ENCODE results near the gene PLD4.
"Not testable (repeated sequence)": the region's sequence is repeated elsewhere in the genome, so short reads cannot be mapped to it uniquely, and the experiment has no call there.

The PLD4 gene, protein sequence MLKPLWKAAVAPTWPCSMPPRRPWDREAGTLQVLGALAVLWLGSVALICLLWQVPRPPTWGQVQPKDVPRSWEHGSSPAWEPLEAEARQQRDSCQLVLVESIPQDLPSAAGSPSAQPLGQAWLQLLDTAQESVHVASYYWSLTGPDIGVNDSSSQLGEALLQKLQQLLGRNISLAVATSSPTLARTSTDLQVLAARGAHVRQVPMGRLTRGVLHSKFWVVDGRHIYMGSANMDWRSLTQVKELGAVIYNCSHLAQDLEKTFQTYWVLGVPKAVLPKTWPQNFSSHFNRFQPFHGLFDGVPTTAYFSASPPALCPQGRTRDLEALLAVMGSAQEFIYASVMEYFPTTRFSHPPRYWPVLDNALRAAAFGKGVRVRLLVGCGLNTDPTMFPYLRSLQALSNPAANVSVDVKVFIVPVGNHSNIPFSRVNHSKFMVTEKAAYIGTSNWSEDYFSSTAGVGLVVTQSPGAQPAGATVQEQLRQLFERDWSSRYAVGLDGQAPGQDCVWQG

DNA sequence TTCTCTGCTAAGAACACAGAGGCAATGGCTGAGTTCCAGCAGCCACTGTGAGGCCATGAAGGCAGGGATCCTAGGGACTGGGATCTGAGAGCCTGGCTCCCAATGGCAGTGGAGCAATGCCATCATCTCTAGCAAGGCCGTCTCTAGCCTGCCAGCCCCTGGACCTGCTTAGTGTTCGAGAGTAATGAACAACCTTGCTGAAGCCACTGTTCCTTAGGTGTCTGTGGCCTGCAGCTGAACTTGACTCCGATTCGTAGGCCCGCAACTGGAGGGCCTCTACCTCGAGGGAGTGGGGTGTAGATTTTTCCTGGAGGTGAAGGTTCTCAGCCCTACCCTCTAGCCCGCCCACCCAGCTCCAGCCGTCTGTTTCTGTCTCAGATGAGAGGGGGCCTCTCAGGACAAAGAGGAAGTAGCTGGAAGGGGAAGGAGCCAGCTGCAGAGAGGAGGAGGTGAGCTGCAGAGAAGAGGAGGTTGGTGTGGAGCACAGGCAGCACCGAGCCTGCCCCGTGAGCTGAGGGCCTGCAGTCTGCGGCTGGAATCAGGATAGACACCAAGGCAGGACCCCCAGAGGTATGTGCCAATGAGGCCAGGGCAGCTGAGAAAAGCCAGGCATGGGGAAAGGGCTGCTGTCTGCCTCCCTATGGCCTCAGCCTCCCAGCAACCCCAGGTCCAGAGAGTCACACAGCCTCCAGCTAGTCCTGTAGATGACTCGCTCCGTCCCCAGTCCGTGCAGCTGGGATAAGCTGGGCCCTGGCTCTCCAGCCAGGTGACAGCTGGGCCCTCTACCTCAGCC, at the start of gene PLD4:
TSS of gene PLD4 (plus strand) at position 459 of the 793 bp plus-strand sequence. CDS start 2,262 bp downstream, outside the sequence.
- DNase-seq (ENCODE audit: low read depth) = peak; percentile 29

DNA sequence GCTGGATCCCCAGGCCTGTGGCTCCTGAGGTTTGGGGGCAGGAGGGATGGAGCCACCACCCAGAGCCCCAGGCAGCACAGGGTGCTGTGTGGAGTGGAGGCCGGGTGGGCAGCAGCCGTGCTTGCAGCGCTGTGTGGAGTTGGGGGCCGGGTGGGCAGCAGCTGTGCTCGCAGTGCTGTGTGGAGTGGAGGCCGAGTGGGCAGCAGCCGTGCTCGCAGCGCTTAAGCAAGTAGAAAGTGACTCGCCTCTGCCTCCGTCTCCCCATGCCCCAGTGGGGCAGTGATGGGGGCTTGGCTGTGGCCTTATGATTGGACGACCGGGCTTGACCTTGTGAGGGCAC, 49.3 kb upstream of the PLD4 start:
- DNase-seq (ENCODE audit: low read depth) = no peak

DNA sequence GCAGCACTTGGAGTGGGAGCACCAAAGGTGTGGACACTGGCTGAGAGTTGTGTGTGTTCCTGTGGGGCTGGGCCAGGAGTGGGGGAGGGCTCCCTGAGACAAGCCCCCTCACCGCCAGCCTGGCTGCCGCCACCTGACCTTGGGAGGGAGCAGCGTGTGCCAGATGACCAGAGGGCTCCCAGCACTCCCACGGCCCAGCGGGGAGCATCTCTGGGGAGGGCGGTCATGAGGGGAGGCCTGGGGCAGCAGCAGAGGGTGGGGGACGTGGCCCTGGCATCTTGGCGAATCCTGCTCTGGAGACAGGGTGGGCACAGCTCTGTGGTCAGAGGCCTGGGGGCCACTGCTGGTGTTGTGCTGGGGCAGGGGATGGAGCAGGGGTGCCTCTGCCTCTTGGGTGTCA, 48.9 kb upstream of the PLD4 start:
- DNase-seq (ENCODE audit: low read depth) = no peak

DNA sequence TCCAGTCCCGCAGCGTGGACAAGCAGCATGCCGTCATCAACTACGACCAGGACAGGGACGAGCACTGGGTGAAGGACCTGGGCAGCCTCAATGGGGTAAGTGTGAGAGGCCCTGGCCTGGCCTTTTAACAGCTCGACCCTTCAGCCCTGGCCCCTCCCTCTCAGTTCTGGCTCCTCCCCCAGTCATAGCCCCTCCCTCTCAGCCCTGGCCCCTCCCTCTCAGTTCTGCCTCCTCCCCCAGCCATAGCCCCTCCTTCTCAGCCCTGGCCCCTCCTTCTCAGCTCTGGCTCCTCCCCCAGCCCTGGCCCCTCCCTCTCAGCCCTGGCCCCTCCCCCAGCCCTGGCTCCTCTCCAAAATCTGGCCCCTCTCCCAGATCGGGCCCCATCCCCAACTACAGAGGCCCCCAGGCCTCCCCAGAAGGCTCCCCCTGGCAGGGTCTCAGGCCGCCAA, 48.4 kb upstream of the PLD4 start:
- peak; percentile 63 for DNase-seq (ENCODE audit: low read depth)

DNA sequence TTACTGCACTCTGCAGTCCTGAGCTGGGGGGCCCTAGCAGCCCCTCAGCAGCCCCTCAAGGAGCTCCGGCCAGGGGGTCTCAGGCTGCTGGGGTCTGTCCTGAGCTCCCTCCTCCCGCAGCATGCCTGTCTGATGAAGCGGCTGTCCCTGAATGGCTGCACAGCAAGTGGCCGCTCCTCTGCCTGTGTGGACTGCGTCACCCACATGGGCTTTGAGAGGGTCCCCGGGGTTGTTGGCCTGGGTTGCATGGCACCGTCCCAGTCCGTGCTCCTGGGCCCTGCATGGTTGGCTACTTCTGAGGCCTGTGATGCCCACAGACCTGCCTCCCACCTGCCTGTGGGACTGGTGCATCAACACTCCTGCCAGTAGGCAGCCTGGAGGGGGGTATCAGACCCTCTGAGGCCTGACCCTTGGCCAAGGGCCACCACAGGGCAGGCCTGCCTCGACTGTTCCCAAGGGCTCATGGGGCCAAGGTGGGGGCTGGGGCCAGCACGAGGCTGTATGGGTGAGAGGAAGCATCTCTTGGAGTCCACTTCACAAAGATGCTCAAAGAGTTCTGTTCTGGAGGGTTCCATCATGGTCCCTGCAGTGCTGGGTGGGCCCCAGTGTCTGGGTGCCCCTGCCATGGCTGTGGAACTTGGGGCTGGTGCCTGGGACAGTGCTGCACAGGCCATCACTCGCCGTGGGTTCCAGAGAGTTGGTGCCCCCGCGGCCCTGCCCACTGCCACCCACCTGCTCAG, 47.4 kb upstream of the PLD4 start:
- no peak for DNase-seq (ENCODE audit: low read depth)

DNA sequence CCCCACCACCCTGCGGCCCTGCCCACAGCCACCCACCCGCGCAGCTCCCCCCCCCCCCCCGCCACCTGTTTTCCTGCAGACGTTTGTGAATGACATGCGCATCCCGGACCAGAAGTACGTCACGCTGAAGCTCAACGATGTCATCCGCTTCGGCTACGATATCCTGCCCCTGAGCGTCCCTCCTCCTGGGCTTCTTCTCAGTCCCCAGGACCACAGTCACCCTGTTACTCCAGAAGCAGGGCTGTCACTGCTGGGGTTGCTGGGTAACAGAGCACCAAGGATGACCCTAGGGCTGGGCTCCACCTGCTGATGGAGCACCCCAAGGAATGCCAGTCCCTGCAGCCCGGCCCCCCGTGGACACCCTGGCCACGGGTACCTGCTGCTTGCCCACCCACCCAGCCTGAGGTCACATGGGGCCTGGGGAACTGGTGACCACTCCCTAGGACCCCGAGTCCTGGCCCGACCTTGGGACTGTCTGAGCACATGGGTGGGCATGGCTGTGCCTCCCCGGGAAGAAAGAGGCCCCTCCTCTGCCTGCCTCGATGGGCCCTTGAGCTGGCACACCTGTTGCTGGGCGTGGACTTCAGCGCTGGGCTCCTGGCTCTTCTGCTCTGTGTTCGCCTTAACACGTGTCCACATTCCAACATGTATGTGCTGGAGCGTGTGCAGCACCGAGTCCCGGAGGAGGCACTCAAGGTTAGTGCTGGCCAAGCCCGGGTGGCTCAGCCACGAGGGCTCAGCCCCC, 46.7 kb upstream of the PLD4 start:
- DNase-seq (ENCODE audit: low read depth) = no peak

DNA sequence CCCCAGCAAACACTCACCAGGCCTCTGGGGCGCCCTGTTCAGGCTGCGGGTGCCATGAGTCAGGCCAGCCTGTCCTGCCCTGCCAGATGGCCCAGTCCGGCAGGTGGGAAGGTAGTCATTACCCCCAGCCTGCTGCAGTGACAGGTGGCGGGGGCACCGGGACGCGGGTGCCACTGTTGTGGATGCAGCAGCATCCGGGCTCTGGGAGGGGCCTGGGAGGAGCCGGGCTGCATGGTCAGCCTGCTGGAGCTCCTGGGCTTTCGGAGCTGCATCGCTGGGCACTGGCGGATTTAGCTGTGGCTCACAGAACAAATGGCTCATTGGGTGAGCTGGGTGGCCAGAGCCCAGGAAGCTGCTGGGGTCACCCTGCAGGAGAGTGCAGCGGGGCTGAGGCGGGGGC, 46.1 kb upstream of the PLD4 start:
- DNase-seq (ENCODE audit: low read depth) = no peak

DNA sequence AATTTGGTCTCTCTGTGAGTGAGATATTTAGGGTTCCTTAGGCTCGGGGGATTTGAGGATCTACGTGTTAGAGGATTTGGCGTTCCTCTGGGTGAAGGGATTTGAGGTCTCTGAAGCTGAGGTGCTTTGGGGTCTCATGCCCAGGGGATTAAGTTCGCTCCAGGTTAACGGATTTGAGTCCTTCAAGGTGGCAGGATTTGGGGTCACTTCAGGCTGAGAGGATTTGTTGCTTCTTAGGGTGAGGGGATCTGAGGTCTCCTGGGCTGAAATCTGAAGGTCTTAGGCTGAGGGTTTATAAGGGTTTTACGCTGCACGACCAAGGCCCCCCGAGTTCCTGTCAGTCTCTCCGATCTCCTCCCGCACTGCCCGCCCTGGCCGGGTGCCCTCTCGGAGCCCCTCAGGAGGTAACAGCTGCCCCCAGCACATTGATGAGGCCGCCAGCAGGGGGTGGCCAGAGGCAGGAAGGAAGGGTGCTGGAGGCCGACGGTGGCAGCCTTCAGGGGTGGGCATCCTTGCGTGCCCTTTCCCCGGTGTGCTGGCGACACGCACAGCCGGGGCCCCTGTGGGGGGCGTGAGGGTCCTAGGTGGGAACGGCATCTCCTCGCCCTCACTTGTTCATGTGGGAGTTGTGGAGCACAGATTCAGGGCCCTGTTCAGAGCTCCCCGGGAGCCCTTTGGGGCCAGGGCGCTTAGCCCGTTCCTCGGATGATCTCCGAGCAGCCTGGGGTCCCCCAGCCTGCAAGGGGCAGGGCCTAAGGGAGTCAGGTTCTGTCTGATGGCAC, 45.3 kb upstream of the PLD4 start:
- DNase-seq (ENCODE audit: low read depth) = no peak

DNA sequence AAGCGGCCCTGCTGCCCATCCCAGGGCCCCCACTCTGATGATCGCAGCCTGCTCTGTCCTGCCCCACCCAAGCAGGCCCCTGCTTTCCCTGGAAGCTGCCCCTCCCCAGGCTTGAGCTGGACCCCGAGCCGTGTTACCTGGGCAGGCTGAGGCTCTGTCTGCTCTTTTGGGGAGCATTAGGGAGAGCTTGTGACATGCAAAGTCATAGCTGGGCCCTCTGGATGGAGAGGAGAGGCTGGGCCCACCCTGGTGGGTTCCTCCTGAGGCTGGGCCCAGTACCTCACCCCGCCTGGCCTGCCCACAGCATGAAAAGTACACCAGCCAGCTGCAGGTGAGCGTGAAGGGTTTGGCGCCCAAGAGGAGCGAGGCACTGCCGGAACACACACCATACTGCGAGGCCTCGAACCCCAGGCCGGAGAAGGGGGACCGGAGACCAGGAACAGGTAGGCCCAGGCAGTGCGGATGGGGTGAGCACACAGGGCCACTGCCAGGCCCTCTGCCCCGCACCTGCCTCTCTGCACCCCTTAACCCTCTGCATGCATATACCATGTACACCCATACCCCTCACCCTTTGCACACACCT, 44.6 kb upstream of the PLD4 start:
- DNase-seq (ENCODE audit: low read depth) = no peak

DNA sequence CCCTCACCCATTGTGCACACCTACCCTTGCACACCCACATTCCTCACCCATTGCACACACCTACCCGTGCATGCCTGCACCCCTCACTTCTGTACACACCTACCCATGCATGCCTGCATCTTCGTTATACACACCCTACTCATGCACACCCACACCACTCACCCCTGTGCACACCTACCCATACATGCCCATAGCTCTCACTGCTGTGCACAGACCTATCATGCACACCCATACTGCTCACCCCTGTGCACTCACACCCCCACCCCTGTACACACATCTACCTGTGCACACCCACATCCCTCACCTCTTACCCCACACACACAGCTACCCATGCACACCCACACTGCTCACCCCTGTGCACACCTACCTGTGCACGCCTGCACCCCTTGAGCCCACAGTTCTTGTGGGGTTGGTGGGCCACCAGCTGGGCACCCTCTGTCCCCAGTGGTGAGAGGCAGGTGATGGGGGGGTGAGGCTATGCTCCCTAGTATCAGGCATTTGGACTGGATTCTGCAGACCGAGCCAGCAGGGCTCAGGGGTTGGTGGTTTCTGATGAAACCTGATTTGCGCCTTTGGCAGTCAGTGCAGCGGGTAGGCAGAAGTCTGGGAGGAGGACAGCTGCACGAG, 44.0 kb upstream of the PLD4 start:
- no peak for DNase-seq (ENCODE audit: low read depth)

DNA sequence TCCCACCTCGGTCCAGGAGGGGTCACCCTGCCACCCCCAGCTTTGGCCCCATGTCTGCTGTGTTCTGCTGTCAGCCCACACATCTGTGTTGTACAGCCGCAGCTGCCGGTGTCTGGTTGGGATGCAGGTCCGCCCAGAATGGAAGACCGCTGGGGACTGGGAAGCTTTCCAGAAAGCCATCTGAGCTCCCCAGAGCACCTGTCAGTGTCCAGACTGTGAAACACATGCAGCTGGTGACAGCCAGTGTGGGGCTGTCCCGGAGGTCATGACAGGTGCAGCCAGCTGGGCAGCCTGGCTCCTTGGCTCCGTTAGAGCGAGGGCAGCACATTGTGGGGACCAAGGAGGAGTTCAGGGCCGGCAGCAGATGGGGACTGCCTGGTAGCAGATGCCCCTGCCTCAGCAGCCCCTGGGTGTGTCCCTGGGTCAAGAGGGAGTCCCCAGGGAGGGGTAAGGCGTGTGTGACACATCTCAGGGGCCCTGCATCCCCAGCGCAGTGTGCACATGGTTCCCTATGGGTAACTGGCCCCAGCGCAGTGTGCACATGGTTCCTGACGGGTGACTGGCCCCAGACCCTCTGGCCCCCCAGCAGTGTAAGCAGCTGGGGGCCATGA, 43.2 kb upstream of the PLD4 start:
- no peak for DNase-seq (ENCODE audit: low read depth)

DNA sequence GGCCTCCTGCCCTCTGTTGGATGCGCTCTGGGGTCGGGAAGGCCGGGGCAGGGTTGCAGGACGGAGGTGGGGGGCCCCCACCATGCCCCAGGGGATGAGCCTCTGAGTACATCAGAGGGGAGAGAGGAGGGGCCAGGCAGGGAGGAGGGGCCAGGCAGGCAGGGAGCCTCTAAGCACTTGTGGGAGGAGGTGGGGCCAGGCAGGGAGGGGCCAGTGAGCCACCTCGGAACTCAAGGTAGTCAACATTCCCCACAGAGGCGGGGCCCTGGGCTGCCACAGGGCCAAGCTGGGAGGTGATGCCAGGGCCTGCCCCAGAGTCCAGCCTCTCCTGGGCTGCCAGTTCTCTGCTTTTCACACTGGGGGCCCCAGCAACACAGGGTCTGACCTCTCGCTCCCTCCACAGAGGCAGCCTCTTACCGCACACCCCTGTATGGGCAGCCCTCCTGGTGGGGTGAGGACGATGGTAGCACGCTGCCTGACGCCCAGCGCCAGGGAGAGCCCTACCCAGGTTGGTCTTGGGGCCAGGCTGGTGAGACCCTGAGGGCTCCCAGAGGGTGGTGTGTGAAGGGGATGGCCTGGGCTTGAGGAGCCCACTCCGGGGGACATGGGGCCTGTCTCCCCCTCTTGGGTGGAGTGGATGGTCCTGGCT, 42.2 kb upstream of the PLD4 start:
- peak; percentile 48 for DNase-seq (ENCODE audit: low read depth)

DNA sequence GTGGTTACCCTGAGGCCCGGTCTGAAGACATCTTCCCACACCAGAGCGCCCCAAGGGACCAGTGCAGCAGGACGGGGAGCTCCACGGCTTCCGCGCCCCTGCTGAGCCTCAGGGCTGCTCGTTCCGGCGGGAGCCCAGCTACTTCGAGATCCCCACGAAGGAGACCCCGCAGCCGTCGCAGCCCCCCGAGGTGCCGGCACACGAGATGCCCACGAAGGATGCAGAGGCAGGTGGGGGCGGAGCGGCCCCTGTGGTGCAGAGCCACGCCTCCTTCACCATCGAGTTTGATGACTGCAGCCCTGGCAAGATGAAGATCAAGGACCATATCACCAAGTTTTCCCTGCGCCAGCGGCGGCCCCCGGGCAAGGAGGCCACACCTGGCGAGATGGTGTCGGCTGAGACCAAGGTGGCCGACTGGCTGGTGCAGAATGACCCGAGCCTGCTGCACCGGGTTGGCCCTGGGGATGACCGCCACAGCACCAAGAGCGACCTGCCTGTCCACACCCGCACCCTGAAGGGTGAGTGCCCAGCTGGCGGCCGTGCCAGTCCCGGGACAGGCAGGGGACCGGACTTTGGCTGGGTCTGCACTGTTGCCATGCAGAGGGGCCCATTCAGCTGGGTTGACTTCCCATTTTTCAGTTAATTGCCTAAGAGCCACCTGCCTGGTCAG, 41.6 kb upstream of the PLD4 start:
- no peak for DNase-seq (ENCODE audit: low read depth)

DNA sequence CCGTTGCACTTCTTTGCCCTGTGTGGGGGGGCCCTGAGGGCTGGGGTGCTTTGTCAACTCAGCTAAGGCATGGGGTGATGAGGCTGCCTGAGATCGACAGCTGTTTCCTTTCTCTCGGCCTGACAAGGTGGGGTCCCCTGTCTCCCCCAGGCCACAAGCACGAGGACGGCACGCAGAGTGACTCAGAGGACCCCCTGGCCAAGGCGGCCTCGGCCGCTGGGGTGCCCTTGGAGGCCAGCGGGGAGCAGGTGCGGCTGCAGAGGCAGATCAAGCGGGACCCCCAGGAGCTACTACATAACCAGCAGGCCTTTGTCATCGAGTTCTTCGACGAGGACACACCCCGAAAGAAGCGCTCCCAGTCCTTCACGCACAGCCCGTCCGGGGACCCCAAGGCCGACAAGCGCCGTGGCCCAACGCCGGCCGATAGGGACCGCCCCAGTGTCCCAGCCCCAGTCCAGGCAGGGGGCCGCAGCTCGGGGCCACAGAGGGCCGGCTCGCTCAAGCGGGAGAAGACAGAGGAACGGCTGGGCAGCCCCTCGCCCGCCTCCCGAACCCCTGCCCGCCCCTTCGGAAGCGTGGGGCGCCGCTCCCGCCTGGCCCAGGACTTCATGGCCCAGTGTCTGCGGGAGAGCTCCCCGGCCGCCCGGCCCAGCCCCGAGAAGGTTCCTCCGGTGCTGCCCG, 40.9 kb upstream of the PLD4 start:
- DNase-seq (ENCODE audit: low read depth) = no peak

DNA sequence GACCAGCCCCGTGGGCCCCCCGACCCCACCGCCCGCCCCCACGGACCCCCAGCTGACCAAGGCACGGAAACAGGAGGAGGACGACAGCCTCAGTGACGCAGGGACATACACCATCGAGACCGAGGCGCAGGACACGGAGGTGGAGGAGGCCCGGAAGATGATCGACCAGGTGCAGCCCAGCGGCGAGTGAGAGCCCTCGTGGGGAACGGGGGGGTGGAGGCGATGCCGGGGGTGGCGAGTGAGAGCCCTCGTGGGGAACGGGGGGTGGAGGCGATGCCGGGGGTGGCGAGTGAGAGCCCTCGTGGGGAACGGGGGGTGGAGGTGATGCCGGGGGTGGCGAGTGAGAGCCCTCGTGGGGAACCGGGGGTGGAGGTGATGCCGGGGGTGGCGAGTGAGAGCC, 40.3 kb upstream of the PLD4 start:
- not testable (repeated sequence) for DNase-seq (ENCODE audit: low read depth)

DNA sequence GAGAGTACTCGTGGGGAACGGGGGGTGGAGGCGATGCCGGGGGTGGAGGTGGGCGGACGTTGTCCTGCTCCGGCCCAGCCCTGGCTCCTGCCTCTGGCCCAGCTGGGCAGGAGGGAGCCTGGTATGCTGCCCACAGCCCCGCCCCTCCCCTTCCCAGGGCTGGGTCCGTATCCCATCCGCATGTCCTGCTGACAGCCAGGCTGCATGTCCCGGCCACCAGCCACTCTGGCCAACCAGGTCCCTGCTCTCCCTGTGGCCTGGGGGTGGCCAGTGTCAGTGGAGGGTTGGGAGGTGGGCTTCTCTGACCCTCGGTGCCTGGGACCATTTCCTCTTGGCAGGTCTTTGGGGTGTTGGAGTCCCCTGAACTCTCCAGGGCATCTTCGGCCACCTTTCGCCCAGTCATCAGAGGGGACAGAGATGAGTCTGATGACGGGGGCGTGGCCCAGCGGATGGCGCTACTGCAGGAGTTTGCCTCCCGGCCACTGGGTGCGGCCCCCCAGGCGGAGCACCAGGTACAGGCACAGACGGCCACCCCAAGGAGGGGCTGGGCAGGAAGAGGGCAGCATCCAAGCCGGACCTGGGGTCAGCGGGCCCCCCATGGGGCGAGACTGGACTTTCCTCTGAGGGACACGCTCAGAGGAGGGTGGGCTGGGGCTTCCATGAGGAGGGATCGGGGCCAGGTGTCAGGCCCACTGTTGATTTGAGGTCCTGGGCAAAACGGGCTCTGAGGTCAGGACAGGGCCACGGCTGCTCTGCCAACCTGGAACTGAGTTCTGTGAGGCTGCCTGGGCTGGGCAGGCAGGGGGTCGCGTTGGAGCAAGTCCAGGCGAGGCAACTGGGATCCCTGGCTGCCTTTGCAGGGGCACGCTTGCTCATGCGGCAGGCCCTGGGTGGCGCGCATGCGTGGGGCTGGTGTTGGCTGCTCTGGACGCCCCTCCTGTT, 39.4 kb upstream of the PLD4 start:
- no peak for DNase-seq (ENCODE audit: low read depth)

Data from ELR (cell line).